GM18511 (cell line): Measurements from ENCODE around the gene ASPSCR1.
"Not testable (repeated sequence)": the region's sequence is repeated elsewhere in the genome, so short reads cannot be mapped to it uniquely, and the experiment has no call there.

ENCODE experiments used
- ATAC-seq: cut with Tn5 transposase; IDR thresholded peaks from one replicate; pipeline ENCODE4 v1.9.1; 2021; ENCODE audit warnings: mild to moderate bottlenecking, moderate library complexity; ENCODE audit not compliant: unreplicated experiment

ASPSCR1 gene

GRCh38 chr17:81978524-81979298, 1.3 kb downstream of the ASPSCR1 start:
- ATAC-seq: no peak

GRCh38 chr17:81980122-81980521, 2.7 kb downstream of the ASPSCR1 start:
- no peak for ATAC-seq

DNA sequence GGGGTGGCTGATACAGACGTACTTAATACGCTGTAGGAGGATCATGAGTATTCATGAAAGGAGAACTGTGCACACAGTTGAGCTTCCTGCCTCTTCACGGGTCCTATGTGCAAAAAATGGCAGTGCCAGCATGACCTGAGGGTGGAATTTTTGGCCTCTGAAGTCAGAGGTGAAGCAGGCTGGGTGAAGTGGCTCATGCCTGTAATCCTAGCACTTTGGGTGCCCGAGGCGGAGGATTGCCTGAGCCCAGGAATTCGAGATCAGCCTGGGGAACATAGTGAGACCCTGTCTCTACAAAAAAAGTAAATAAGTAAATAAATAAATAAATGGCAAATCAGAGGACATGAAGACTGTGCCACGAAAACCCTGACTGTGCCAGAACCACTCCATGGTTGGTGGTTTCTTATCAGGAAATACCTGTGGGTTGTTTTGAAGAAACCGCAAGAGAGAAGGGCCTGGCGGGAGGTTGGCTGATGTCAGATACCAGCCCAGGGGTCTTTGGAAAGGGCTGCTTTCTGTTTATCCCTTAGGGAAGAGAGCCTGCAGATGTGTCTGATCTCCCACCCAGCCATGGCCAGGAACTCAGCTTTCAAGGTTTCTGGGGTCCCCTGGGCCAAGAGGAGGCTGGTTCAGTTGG, 3.4 kb downstream of the ASPSCR1 start:
- no peak for ATAC-seq

GRCh38 chr17:81981511-81981910, 4.1 kb downstream of the ASPSCR1 start:
- ATAC-seq: not testable (repeated sequence)

DNA sequence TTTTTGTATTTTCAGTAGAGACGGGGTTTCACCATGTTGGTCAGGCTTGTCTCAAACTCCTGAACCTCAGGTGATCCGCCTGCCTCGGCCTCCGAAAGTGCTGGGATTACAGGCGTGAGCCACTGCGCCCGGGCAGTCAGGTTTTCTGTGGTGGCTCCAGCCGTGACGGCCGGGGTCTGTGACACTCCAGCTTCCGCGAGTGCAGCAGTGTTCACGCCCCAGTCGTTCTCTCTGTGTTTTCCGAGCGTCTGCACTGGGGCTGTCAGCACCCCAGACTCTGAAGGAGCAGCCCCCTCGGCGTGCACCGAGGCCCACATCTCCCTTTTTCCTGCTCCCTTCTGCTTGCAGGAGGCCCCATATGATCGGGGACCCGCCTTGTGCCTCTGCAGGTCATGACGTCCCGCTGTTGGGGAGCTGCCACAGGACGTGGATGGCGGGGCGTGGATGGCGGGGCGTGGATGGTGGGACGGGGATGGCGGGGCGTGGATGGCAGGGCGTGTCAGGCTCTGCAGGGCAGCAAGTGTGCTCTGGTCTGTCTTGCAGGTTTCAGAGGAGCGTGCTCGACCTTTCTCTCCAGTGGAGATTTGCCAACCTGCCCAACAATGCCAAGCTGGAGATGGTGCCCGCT, 5.7 kb downstream of the ASPSCR1 start:
- ATAC-seq: no peak

- ATAC-seq: no peak
These were observed 6.4 kb downstream of the ASPSCR1 start for GRCh38 chr17:81983639-81984373.

- ATAC-seq: no peak
These were observed 7.5 kb downstream of the ASPSCR1 start for GRCh38 chr17:81984773-81985410.

- no peak for ATAC-seq
These were observed 9.2 kb downstream of the ASPSCR1 start for GRCh38 chr17:81986606-81987005.

DNA sequence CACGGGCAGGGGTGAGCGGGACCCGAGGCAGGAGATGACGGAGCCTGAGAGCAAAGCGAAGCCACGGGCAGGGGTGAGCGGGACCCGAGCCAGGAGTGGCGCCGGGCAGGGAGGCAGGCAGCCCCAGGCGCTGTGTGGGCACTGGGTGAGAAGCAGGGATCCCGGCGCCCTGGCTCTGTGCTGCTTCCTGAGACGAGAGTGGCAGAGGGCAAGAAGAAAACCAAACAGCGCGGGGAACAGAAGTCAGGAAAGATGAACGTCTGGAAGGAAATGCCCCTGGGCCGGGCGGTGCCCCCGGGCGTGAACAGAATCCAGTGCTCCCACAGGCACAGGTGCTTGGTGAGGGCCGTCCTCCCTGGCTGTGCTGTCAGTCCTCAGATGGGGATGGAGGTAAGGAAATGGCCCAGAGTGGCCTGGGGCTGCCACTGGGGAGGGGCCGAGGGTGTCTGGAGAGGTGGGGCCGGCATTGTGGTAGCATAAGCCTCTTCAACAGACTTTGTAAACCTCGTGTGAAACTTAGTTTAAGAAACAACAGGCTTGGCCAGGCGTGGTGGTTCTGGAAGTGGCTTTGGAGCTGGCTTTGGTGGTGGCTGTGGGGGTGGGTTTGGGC, 9.8 kb downstream of the ASPSCR1 start:
- ATAC-seq: no peak

GRCh38 chr17:81990836-81991683, 13.6 kb downstream of the ASPSCR1 start:
- ATAC-seq: no peak

GRCh38 chr17:81991684-81992305, 14.4 kb downstream of the ASPSCR1 start:
- ATAC-seq: no peak

DNA sequence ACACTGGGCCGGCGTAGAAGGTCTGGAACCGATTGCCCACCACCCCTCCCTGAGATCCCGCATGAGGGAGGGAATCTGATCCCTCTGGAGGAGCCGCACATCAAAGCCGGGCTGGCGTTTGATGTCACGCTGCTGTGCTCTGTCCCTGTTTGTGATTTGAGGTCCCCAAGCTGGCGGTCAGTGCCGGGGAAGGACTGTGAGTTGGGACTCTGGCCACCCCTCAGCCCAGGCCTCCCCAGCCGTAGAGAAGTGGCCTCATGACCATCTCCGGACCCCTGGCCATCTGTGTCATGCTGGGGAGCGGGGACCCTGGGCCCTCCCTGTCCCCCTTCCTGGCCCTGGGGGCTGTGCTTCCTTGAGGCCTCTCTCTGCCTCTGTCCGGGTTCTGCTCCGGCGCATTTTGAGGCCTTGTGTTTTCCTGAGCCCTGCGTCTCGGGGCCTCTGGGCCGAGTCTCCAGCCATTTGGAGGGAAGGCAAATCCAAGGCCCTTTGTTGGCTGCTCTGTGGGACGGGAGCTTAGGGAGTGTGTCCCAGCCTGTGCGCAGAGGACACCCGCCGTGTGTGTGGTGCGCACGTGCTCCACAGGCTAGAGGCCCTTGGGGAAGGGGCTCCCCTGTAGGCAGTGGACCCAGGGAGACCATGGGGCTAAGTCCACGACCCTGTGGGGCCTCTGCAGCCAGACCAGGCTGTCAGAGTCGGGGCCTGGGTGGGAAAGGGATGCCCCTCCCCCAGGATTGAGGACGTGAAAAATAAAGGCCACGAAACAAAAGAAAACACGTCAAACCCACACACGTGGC, 15.1 kb downstream of the ASPSCR1 start:
- ATAC-seq: no peak

- no peak for ATAC-seq
These were observed 16.5 kb downstream of the ASPSCR1 start for GRCh38 chr17:81993729-81994592.

GRCh38 chr17:81994593-81995462, 17.4 kb downstream of the ASPSCR1 start:
- no peak for ATAC-seq

- no peak for ATAC-seq
These were observed 18.2 kb downstream of the ASPSCR1 start for GRCh38 chr17:81995463-81996231.
